Right atrium auricular region (tissue), 2 donors: ENCODE results near the gene ZNF106. TPM values are rescaled to one million over a fixed set of nuclear protein-coding genes. Genes with fewer than 3 reads are reported as not detected.
A peak's percentile ranks its signal among the peaks of the same experiment; 100 is the strongest.

ENCODE experiments used
- DNase-seq: peaks from one replicate; pipeline ENCODE4 v3.0.0-alpha.2; 2019; ENCODE audit warnings: low spot score
- H3K27ac ChIP-seq, 2 donors: fragments of 200-600 bp; sonication (generic); 1 replicate in 1 of 2; 2 replicates in 1 of 2; pipeline ENCODE4 v1.5.1; 2016 to 2019
- H3K27me3 ChIP-seq, 2 donors: fragments of 200-600 bp; sonication (generic); one replicate each; pipeline versions ENCODE4 v1.5.1 to v1.6.0; 2017 to 2019
- H3K36me3 ChIP-seq: fragments of 200-600 bp; sonication (generic); one replicate; pipeline ENCODE4 v1.5.1; 2016
- H3K4me1 ChIP-seq, 2 donors: fragments of 200-600 bp; sonication (generic); one replicate each; pipeline versions ENCODE4 v1.5.1 to v1.6.0; 2017 to 2019
- H3K4me3 ChIP-seq, 2 donors: fragments of 200-600 bp; sonication (generic); 1 replicate in 1 of 2; 2 replicates in 1 of 2; pipeline ENCODE4 v1.5.1; 2017 to 2019; ENCODE audit warnings: mild to moderate bottlenecking in 1 of 2, moderate library complexity in 1 of 2
- H3K9me3 ChIP-seq, 2 donors: fragments of 200-600 bp; sonication (generic); one replicate each; pipeline ENCODE4 v1.5.1; 2019
- CTCF ChIP-seq, 2 donors: fragments of 200-600 bp; sonication (generic); IDR thresholded peaks; one replicate each; pipeline ENCODE4 v1.5.1; 2019; ENCODE audit warnings: antibody characterized with exemption in 2 of 2
- total RNA-seq, 2 donors: library from RNA; depleted of rRNA; stranded (reverse); fragments of >200 nt; gene quantifications; one replicate each; pipeline ENCODE4 v1.1.0, GENCODE V29; 2016

The ZNF106 gene
- 100 to 1,000 TPM; 332 to 619 TPM for total RNA-seq

- peaks cover 0 to 43% of the 10 kb centered on the region in 2 donors for H3K4me1 ChIP-seq
- no peaks in the 10 kb centered on the region for H3K27me3 ChIP-seq
- TF ChIP-seq CTCF (IDR thresholded peaks at IDR 0.05): no peak
- H3K4me3 ChIP-seq: peak within 1 kb of the TSS; percentile 86 to 97
- DNase-seq: peak; percentile 86
- H3K9me3 ChIP-seq: no peaks in the 10 kb centered on the region
- peak within 1 kb of the TSS; percentile 90 to 95 for H3K27ac ChIP-seq
- H3K36me3 ChIP-seq: no peaks in the 10 kb centered on the region
Observed at GRCh38 chr15:42490671-42491538, at the start of gene ZNF106. Gene ZNF106 (minus strand): TSS chr15:42491141. CDS start chr15:42472289, 18,852 bp downstream.

- no peak for TF ChIP-seq CTCF (IDR thresholded peaks at IDR 0.05)
- no peak overlapping the region for H3K27ac ChIP-seq
- H3K4me1 ChIP-seq: no peaks in the 10 kb centered on the region
- DNase-seq: no peak
- H3K36me3 ChIP-seq: peaks cover 17% of the 10 kb centered on the region
- no peak overlapping the region for H3K4me3 ChIP-seq
- no peaks in the 10 kb centered on the region for H3K27me3 ChIP-seq
- no peaks in the 10 kb centered on the region for H3K9me3 ChIP-seq
Observed at GRCh38 chr15:42533246-42533645, 42.3 kb upstream of the ZNF106 start.

GRCh38 chr15:42528970-42529369 lies 38.0 kb upstream of the ZNF106 start:
- no peak overlapping the region for H3K4me3 ChIP-seq
- H3K9me3 ChIP-seq: no peaks in the 10 kb centered on the region
- H3K27ac ChIP-seq: no peak overlapping the region
- H3K4me1 ChIP-seq: no peaks in the 10 kb centered on the region
- peaks cover 17% of the 10 kb centered on the region for H3K36me3 ChIP-seq
- no peak for DNase-seq
- TF ChIP-seq CTCF (IDR thresholded peaks at IDR 0.05): no peak
- no peaks in the 10 kb centered on the region for H3K27me3 ChIP-seq

GRCh38 chr15:42523331-42523730 lies 32.4 kb upstream of the ZNF106 start:
- Histone ChIP-seq H3K27me3 (no peaks in the 10 kb centered on the region), H3K27ac (no peak overlapping the region), H3K9me3 (no peaks in the 10 kb centered on the region), H3K36me3 (peaks cover 25% of the 10 kb centered on the region), H3K4me3 (no peak overlapping the region), H3K4me1 (no peaks in the 10 kb centered on the region)
- TF ChIP-seq CTCF (IDR thresholded peaks at IDR 0.05): no peak
- no peak for DNase-seq

GRCh38 chr15:42511007-42511391 lies 20.1 kb upstream of the ZNF106 start:
- Histone ChIP-seq H3K9me3 (no peaks in the 10 kb centered on the region), H3K4me1 (peaks cover 0 to 32% of the 10 kb centered on the region in 2 donors), H3K27ac (peak overlapping the region; percentile 25 to 54), H3K4me3 (no peak overlapping the region), H3K36me3 (peaks cover 28% of the 10 kb centered on the region), H3K27me3 (no peaks in the 10 kb centered on the region)
- DNase-seq: no peak
- no peak for TF ChIP-seq CTCF (IDR thresholded peaks at IDR 0.05)
